Stimulated activated CD4-positive, alpha-beta T cell treated with anti-CD3 and anti-CD28 coated beads, Interleukin-2, amount 100 ng/mL, for 24 hours (primary cell): Measurements from ENCODE around the gene CHN2.
A peak's percentile ranks its signal among the peaks of the same experiment; 100 is the strongest.

Source experiments
- DNase-seq, 2 donors: peaks; one replicate each; pipeline ENCODE4 v3.0.0-alpha.2; 2020

The CHN2 gene

GRCh38 chr7:29370531-29371314, 176.1 kb downstream of the CHN2 start:
- no peak for DNase-seq

DNA sequence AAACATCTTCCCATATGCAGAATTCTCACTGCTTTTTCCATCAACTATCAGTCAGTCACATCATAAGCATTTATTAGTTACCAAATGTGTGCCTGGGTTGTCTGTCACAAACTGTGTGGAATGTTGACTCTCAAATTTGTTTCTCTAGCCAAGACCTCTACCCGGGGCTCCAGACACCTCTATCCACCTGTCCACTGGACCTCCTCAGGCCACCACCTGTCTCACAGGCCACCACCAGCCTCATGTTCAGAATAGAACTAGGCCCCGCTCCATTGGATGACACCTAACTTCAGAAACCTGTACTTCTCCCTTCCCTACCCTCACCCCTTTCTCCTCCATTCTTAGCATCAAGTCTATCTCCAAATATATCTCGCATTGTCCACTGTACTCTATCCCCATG, 176.9 kb downstream of the CHN2 start:
- no peak for DNase-seq

GRCh38 chr7:29372351-29373090, 177.9 kb downstream of the CHN2 start:
- DNase-seq, result no peak

- no peak for DNase-seq
Measured at GRCh38 chr7:29375641-29376562, 181.3 kb downstream of the CHN2 start.

DNA sequence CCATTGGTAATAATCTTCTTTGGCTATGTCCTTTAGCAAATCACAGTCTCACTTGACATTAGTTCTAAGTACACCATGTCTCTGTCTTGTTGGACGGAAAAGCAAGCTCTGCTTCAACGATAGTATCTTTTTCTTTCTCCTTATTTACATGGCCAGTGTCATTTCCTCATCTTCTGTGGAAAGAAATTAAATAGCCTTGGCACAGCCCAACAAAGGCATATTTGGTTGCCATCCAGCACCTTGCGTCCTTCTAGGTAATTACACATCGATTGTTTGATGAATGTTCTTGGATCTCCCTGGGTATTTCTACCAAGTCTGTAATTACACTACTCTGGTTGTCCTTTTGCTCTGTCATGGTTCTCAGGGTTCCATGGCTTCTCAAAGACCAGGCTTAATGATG, 183.1 kb downstream of the CHN2 start:
- DNase-seq, result no peak

DNA sequence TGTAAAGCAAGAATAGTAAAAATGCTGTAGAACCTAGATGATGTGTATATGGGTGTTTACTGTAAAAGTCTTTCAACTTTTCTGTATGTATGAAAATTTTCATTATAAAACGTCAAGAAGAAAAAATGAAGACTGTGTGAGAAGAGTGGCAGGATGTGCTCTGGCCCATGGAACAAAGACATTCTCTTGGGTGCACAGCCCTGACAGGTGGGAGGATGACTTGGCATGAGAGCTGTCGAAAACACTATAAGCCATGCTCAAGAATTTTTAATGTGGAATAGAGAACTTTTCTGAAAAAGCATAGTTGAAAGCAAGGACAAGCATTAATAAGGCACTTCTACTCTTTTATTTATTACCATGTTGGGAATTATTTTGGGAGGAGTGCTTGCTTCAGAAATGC, 185.0 kb downstream of the CHN2 start:
- DNase-seq, result no peak

DNA sequence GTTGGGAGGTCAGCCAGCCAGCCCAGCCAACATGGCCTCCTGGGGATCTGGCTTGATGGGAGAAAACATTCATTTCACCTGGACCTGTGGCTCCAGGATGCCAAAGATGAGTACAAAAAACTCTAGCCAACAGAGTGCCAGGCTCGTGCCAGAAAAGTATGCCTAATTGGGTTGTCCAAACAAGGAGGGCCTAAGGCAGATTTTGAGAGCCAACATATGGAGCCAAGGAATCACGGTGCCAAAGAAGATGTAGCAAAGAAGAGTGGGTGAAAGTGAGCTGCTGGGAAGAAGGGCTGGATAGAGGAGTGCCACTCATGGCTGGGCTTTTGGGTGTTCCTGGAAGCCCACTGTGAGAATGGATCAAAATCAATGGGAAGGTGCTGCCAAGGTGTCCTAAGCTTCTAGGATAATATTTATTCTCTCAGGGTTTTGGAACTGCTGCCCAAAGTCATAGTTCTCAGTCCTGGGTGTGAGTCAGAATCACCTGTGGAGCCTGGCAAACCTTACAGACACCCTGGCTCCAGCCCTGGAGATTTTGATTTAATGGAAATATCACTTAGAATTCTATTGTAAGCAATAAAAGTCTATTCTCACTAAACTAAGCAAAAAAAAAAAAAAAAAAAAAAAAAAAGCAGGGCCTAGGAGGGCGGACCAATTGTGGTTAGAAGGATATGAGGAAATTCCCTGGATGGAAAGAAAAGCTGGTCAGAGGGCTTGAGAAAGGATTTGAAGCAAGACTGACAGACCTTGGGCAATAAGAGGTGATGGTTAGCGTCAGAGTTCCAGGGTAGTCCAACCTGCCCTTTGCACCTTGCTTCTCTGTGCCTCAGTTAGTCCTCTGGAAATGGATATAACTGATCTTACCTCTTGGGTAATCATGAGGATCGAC, 186.9 kb downstream of the CHN2 start:
- DNase-seq, result no peak

- no peak for DNase-seq
Measured at GRCh38 chr7:29384277-29384676, 189.7 kb downstream of the CHN2 start.

DNA sequence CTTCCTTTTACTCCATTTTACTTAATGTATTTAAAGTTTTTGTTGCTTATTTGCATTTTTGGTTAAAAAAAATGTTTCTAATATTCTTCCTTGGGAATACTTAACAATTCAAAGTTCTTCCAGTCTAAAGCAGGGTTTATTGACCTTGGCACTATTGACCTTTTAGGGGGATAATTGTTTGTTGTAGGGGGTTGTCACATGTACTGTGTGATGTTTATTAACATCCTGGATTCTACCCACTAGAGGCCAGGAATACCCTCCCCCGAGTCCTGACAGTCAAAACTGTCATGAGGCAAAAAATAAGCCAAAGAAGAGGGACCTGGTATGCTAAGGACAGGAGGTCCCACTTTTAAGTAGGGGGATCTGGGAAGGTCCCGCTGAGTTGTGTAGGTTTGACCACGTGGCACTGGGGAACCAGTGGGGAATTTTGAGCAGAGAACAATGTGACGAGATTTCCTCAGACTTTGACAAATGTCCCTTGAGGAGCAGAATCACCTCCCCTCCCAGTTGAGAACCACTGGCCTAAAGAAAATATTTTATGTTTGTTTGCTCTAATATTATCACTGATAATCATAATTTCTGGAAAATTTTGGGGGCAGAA, 190.7 kb downstream of the CHN2 start:
- DNase-seq, result no peak

DNA sequence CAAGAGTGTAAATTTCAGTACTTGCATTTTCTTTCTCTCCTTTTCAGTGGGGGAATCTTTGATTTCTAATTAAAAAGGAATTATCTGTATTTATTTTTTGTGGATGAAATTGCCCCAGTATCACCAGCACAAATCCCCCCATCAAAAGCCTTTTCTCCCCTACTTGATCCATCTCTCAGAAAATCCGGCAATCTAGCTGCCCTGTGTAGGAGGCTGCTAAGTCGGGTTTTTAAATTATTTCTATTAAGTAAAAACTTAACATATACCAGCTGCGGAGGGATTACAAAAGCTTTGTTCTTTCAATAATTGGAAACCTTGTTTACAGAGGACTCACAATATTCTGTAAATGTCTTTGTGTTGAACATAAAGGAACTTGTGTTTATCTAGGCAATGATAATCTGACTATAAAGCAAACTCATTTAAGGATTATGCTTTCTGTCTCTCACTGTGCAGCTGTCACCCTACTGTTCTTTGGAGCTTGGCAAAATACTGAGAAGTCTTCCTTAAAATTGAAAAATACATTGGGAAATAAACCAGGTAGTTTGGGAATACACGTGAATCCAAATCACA, 191.7 kb downstream of the CHN2 start:
- DNase-seq, result no peak

DNA sequence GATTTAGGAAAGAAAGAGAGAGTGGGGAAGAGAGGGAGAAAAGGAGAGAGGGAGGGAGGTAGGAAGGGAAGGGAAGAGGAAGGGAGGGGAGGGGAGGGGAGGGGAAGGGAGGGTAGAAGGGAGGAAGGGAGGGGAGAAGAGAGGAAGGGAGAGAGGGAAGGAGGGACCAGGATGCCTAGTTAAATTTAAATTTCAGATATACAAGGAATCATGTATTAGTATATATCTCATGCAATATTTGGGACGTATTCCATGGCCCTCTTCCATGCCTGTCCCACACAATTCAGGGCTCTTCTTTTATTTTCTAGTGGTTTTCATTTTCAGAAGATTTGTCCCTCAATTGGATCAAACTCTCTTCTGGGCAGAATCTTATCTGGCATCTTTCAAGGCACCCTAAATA, 196.7 kb downstream of the CHN2 start:
- no peak for DNase-seq

GRCh38 chr7:29394321-29394720, 199.7 kb downstream of the CHN2 start:
- DNase-seq, result no peak

DNA sequence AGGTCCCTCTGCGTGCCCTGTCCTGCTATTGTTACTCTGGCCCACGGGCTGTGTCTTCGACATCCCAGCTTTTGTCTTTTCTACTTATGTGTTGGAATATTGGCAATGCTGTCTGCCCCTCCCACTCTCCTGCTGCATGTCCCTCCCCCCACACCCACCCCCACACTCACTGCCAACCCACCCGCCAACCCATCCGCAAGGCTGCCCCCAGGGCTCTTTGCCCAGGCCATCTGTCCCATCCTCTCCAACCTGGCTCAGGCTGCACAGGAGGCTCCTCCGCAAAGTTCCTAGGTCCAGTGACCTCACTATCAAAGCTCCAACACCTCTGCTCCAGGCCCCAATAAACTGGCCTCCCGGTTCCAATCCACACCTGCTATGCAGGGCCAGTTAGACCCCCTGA, 202.0 kb downstream of the CHN2 start:
- no peak for DNase-seq

DNA sequence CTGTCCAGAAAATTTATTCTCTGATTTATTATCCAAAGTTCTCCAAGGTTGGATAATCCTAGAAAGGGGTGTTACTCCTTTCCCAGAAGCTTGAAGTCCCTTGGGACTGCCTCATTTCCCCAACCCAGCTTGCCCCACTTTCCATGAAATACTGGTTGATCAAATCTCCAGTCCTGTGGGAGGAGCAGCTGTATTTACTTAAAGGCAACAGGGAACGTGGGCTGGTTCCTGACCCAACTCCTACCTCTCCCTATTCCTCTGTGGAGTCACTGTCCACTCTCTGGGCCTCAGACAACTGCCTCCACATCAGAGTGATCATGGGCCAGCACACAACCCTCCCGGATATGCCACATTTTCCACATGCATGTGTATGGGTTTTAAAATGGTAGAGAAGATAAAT, 202.8 kb downstream of the CHN2 start:
- no peak for DNase-seq

DNA sequence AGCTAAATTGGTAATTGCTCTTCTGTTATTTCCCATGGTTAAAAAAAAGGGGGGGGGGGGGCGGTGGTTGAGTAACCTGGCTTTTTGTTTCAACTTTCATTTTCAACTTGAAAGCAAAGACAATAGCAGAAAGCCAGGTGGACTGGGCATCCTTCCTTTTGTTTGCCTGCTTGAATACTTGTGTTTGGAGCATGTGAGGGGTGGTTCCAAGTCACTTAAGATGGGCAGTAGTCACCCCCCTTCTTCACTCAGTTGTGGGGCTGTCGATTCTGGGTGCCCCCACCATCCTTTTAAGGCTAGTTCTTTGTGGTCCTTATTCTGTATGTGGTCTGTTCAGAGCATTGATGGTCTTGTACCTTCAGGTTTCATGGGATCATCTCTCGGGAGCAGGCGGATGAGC, 203.4 kb downstream of the CHN2 start:
- no peak for DNase-seq

GRCh38 chr7:29400437-29400836, 205.9 kb downstream of the CHN2 start:
- no peak for DNase-seq

DNA sequence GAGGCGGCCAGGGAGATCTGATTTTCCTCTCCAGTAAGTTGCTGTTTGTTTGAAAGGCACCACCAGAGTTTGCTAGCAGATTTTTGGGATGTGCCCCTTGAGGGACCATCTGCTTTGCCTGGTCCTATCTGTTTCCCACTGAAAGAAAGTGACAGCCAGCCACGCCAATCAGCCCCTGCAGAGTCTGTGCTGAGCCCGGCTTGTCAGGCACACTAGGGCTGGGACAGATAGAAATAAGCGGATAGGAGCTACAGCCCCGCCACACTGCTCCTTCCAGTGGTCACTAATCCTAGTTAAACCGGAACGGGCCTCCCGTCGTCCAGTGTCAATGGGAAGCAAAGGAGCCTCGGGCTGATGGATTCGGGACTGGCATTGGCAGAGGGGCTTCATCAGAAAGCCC, 207.2 kb downstream of the CHN2 start:
- DNase-seq, result no peak

DNA sequence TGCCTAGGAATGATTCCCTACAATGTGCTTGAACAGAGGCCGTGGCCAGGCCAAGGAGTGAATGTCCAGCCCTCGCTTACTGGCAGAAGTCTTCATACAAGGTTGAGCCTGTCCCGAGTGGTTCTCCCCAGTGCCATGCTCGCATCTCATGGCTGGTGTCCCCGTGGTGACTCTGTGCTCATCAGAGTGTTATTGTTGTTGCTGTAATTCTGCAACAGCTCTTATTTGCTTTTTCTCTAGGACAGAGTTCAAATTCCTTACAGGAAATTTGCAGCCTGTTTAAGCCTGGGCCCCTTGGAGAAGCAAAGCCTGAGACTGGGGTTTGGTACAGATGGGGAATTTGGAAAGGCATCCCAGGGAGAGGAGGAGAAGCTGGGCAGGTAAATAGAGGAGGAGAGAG, 211.3 kb downstream of the CHN2 start:
- no peak for DNase-seq

GRCh38 chr7:29406366-29406765, 211.8 kb downstream of the CHN2 start:
- no peak for DNase-seq

- peak; percentile 35 to 56 for DNase-seq
Measured at GRCh38 chr7:29408841-29409243, 214.3 kb downstream of the CHN2 start.

GRCh38 chr7:29410996-29411395, 216.4 kb downstream of the CHN2 start:
- DNase-seq, result no peak

DNA sequence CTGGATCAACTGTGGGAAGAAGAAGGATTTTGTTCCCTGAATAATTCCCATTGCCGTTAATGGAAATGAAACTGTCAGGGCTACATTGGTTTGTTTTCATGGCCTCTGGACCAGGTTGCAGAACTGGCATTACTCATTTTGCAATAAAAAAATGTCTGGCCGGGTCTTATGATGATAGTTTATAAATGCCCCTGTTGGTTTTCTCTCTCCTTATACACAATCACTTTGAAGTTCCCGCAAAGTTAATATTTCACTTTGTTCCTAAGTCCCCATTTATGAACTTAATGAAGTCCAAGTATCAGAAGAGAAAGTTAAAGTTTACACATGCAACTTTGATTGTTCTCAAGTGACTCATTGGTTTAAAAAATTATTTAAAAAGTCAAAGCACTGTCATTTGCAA, 218.3 kb downstream of the CHN2 start:
- DNase-seq, result no peak
